GM21717 (cell line): ENCODE measurements around the gene NAA60.
"Not testable (repeated sequence)": the region's sequence is repeated elsewhere in the genome, so short reads cannot be mapped to it uniquely, and the experiment has no call there.

Experiments used
- ATAC-seq: cut with Tn5 transposase; IDR thresholded peaks from one replicate; pipeline ENCODE4 v1.9.1; 2021; ENCODE audit warnings: mild to moderate bottlenecking, moderate library complexity; ENCODE audit not compliant: unreplicated experiment

Gene NAA60

GRCh38 chr16:3461151-3461550 lies 17.7 kb downstream of the NAA60 start:
- no peak for ATAC-seq

- no peak for ATAC-seq
Observed at GRCh38 chr16:3465301-3465700, 21.8 kb downstream of the NAA60 start.

DNA sequence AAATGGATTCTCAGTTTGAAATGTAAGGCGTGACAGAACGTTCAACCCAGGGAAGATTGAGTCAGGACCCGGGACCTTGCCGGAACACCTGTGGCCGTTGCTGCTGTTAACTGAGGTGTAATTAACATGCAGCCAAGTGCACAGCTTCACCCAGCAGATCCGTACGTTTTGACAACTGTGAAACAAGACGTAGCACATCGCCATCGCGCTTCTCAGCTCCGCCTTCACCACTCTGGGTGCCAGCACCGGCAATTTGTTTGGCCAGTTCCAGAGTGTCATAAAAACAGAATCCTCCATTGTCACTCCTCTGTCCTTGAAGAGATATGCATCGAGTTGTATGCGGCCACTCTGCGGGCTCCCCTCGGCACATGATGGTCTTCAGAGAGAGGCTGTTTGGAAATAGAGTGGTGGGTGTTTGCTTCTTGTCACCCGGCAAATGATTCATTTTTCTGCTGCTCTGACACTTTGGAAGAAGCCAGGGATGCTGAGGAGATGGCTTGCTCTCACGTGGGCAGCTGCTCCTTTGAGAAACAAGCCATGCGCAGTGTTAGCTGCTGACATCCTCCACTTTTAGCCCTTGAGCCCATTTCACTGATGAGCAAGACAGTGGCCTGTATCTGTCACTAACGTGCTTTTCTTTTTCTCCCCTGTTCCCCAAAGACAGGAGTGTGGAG lies 22.6 kb downstream of the NAA60 start:
- ATAC-seq = no peak

DNA sequence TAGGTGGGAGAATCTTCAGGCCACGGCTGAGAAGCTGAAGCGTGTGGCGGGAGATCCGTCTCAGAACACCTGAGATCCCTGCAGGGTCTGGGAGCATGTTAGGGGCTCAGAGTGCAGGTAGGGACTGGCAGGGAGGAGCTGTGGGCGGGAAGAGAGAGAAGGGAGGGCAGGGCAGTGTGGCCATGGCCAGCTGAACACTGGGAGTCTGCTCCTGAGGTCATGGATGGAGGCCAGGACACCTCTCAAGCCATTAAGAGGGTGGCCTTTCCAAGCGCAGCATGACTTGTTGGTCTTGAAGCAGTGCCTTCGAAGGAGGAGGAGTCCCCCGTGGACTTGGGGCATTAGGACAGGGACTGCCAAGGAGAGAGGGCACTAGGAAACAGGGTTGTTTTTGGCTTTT lies 23.7 kb downstream of the NAA60 start:
- no peak for ATAC-seq

DNA sequence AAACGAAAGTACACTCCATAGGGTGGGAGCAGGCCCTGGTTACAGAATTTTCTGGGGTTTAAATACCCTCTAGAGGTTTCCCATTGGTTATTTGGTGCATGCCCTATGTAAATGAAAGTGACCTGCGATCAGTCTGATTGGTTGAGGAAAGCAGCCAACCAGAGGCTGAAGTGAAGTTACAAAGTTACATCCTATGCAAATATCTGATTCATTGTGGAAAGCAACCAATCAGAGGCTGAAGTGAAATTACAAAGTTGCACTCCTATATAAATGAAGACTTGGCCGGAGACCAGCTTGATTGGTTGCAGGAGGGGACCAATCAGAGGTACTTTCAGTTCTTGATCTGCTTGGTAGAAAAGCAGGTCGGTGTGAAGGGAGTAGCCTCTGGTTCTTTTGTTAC lies 24.4 kb downstream of the NAA60 start:
- ATAC-seq = no peak

DNA sequence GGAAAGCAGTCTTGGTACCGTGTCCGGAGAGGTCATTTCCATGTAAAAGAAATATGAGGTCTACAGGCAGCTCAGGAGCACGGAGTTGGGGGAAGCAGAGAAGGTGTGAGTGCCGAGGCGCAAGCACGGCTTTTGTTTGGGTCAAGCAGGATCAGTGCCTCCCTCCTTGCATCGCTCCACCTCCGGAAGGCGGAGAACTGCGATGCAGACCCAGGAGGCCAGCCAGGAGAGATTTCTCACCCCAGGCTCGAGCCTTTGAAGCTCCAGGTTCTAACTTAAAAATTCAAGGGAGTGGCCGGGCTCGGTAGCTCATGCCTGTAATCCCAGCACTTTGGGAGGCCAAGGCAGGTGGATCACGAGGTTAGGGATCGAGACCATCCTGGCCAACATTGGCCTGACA lies 25.0 kb downstream of the NAA60 start:
- no peak for ATAC-seq

- no peak for ATAC-seq
Observed at GRCh38 chr16:3469736-3470135, 26.3 kb downstream of the NAA60 start.

DNA sequence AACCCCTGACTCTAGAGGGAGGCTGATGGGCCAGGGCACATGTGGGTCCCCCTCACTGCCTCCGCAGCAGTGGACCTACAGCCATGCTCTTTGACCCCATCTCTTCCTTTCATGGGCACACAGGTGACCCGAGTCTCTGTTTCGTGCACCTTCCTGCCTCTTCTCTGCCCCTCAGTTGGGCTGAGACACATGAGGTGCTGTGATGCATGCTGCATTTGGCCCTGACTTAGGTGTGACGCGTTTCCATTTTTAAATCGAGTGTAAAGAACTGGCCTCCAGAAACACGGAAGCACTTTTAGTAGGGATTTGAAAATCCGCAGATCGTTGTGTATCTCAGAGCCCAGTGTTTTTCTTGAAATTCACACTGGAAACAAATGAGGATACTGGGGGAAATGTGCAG lies 27.2 kb downstream of the NAA60 start:
- no peak for ATAC-seq

GRCh38 chr16:3471518-3472176 lies 28.2 kb downstream of the NAA60 start:
- no peak for ATAC-seq

GRCh38 chr16:3472878-3473595 lies 29.6 kb downstream of the NAA60 start:
- no peak for ATAC-seq

DNA sequence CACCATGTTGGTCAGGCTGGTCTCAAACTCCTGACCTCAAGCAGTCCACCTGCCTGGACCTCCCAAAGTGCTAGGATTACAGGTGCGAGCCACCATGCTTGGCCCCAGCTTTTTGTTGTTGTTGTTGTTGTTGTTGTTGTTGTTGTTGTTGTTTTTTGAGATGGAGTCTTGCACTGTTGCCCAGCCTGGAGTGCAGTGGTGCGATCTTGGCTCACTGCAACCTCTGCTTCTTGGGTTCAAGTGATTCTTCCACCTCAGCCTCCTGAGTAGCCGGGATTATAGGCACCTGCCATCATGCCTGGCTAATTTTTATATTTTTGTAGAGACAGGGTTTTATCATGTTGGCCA lies 30.1 kb downstream of the NAA60 start:
- not testable (repeated sequence) for ATAC-seq

DNA sequence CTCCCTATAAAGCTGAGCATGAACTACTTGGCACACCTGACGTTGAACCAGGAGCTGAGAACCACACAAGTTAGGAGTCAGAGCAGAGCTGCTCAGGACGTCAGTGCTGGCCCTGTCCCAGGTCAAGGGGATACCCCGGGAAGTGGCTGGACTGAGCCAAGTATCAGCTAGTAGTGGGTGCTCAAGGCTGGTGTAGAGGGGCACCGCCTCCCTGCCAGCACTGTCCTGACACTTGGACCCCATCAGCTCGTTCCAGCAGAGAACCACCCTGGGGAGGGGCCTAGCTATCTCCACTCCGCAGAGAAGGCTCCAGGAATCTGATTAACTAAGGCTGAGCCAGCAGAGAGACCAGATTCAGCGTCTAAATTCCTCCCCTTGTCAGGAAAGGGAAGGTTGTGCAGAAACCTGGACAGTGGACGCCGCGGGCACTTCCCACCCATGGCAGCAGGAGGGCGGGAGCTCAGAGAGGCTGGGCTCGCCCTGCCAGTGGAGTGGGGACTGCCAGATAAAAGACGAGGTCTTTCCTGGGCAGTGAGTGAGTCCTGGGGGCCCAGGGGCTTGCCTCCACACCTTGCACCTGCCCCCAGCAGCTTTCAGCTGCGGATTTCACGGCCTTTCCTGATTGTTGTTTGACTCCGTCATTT lies 30.8 kb downstream of the NAA60 start:
- no peak for ATAC-seq

- ATAC-seq = not testable (repeated sequence)
Observed at GRCh38 chr16:3474870-3475269, 31.4 kb downstream of the NAA60 start.

GRCh38 chr16:3475604-3476375 lies 32.3 kb downstream of the NAA60 start:
- no peak for ATAC-seq

- ATAC-seq = no peak
Observed at GRCh38 chr16:3476409-3476808, 32.9 kb downstream of the NAA60 start.

DNA sequence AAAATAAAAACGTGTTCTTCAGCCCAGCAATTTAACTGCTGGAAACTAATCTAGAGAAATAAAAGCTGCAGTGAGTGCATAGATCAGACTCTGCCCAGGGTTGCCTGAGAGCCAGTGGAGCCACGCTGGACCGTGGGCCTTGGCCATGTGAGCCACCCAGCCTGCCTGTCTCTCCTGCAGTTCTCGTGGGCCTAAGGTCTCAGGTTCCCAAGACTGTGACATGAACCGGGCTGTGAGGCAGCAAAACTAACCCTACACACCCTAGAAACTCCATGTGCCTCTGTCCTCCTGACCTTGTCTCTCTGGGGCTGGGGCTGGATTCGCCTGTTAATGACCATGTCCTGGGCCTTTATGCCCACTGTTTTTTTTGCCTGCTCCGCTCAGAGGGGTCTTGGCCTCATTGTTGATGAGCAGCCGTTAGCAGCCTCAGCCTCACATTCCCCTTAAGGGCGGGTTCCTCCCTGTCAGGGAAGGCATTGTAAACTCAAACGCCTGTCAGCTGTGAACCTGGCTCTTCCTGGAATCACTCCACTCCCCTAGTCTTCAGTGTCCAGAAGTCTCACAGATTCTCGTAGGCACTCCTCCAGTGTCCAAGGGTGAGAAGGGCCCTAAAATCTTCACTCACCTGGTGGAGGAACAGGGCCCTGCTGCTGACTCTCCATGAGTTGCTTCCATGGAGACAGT lies 34.9 kb downstream of the NAA60 start:
- ATAC-seq = no peak

GRCh38 chr16:3479654-3480216 lies 36.3 kb downstream of the NAA60 start:
- ATAC-seq = no peak

GRCh38 chr16:3480901-3481695 lies 37.6 kb downstream of the NAA60 start:
- no peak for ATAC-seq
